Mammary epithelial cell (primary cell): ENCODE results near the gene ZNF784.

Source experiments
- CTCF ChIP-seq, 2 donors: IDR thresholded peaks in 1 of 2; conservative IDR thresholded peaks in 1 of 2; 2 replicates each; pipeline ENCODE4 v1.5.1; 2011 to 2012; ENCODE audit warnings: inconsistent platforms in 2 of 2, low read length in 2 of 2, mild to moderate bottlenecking in 2 of 2, control low read depth in 1 of 2, low read depth in 1 of 2; ENCODE audit not compliant: insufficient read depth in 1 of 2; ENCODE audit errors: extremely low read depth in 1 of 2
- EZH2 ChIP-seq: IDR thresholded peaks from 2 replicates; pipeline ENCODE4 v1.6.1; 2012; ENCODE audit warnings: low read length, inconsistent platforms, borderline replicate concordance

GRCh38 chr19:55591555-55591954 lies 32.8 kb downstream of the ZNF784 start:
- TF ChIP-seq CTCF (conservative IDR thresholded peaks at IDR 0.05 in 1 of 2, IDR thresholded peaks at IDR 0.05 in 1 of 2; ENCODE audit: extremely low read depth in 1 of 2, insufficient read depth in 1 of 2, low read depth in 1 of 2, low read length in 2 of 2): no peak
- TF ChIP-seq EZH2: no peak
